Common myeloid progenitor, CD34-positive (primary cell): ENCODE results near the gene RBMXL3.

Experiments
- CTCF ChIA-PET: fragments of 350-600 bp; sonication (Branson Sonifier 250); formaldehyde crosslinking; loops from one replicate; lab custom pipeline; 2021; ENCODE audit warnings: antibody characterized with exemption; lab: Charles Lee
- POLR2A ChIA-PET: fragments of 350-600 bp; sonication (Branson Sonifier 250); formaldehyde crosslinking; loops from one replicate; lab custom pipeline; 2021; ENCODE audit warnings: antibody characterized with exemption; lab: Charles Lee
- DNase-seq, 3 donors: peaks; one replicate each; pipeline versions ENCODE4 v3.0.0 to v3.0.0-alpha.2; 2013
- H3K27ac ChIP-seq, 2 experiments: 1 replicate in 1 of 2; 2 replicates in 1 of 2; pipeline ENCODE4 v1.7.0; 2013; ENCODE audit warnings: inconsistent platforms in 2 of 2, low read length in 2 of 2, mild to moderate bottlenecking in 2 of 2, low read depth in 1 of 2, moderate library complexity in 1 of 2; ENCODE audit not compliant: severe bottlenecking in 2 of 2, insufficient read depth in 1 of 2, poor library complexity in 1 of 2
- H3K27me3 ChIP-seq, 5 experiments: replicated peaks in 2 of 5; 1 replicate in 3 of 5; 2 replicates in 2 of 5; pipeline versions ENCODE4 v1.6.1 to v1.7.0; 2013; ENCODE audit warnings: low read length in 4 of 5, mild to moderate bottlenecking in 2 of 5, moderate library complexity in 2 of 5, inconsistent platforms in 1 of 5; ENCODE audit not compliant: insufficient read depth in 5 of 5, control insufficient read depth in 4 of 5
- H3K36me3 ChIP-seq, 4 experiments: 1 replicate in 2 of 4; 2 replicates in 2 of 4; pipeline versions ENCODE4 v1.6.1 to v1.7.0; 2013; ENCODE audit warnings: low read length in 3 of 4, control low read depth in 1 of 4, mild to moderate bottlenecking in 1 of 4; ENCODE audit not compliant: control insufficient read depth in 4 of 4, insufficient read depth in 4 of 4
- H3K4me1 ChIP-seq, 4 experiments: 1 replicate in 3 of 4; 2 replicates in 1 of 4; pipeline versions ENCODE4 v1.6.1 to v1.7.1; 2013; ENCODE audit warnings: low read length in 3 of 4, mild to moderate bottlenecking in 3 of 4, control low read depth in 1 of 4, inconsistent platforms in 1 of 4, moderate library complexity in 1 of 4; ENCODE audit not compliant: control insufficient read depth in 4 of 4, insufficient read depth in 4 of 4; ENCODE audit errors: control extremely low read depth in 1 of 4
- H3K4me3 ChIP-seq, 7 experiments: 1 replicate in 4 of 7; 2 replicates in 3 of 7; pipeline versions ENCODE4 v1.5.1 to v1.7.0; 2013; ENCODE audit warnings: mild to moderate bottlenecking in 7 of 7, low read length in 6 of 7, moderate library complexity in 6 of 7, inconsistent platforms in 2 of 7, low read depth in 2 of 7, control low read depth in 1 of 7; ENCODE audit not compliant: insufficient read depth in 4 of 7, control insufficient read depth in 1 of 7; ENCODE audit errors: extremely low read depth in 1 of 7
- H3K9me3 ChIP-seq, 5 experiments: 1 replicate in 4 of 5; 2 replicates in 1 of 5; pipeline versions ENCODE4 v1.6.1 to v1.7.1; 2013; ENCODE audit warnings: low read length in 4 of 5, mild to moderate bottlenecking in 2 of 5, inconsistent platforms in 1 of 5, low read depth in 1 of 5, moderate library complexity in 1 of 5; ENCODE audit not compliant: control insufficient read depth in 4 of 5, insufficient read depth in 2 of 5; ENCODE audit errors: control extremely low read depth in 1 of 5
- WGBS: methylation state at CpG from one replicate; pipeline ENCODE4 v1.1.5; 2013; ENCODE audit not compliant: insufficient coverage; 5-methylcytosine and 5-hydroxymethylcytosine counted together

The RBMXL3 gene

GRCh38 chrX:115233497-115234455, 44.6 kb downstream of the RBMXL3 start, which contains the start of gene LRCH2:
TSS of gene LRCH2 (minus strand) at chrX:115234096. CDS start at chrX:115234041, 55 bp downstream.
- H3K9me3 ChIP-seq: no peaks in the 10 kb centered on the region
- no peaks in the 10 kb centered on the region for H3K36me3 ChIP-seq
- H3K27me3 ChIP-seq: peaks cover 0 to 27% (median 0%) of the 10 kb centered on the region in 5 experiments
- DNase-seq: peak; percentile 22 to 55 (median 54)
- 19% methylated on average over 23 of the region's 59 CpGs for WGBS
- H3K4me1 ChIP-seq: peaks cover 0 to 5% (median 0%) of the 10 kb centered on the region in 4 experiments
- ChIA-PET CTCF (no interaction called here), POLR2A (no interaction called here)
- H3K27ac ChIP-seq: no peak within 1 kb of the TSS
- H3K4me3 ChIP-seq: peak within 1 kb of the TSS; percentile 41 to 82 (median 59)

- Histone ChIP-seq H3K36me3 (no peaks in the 10 kb centered on the region), H3K4me3 (peak overlapping the region in 6 of 7 experiments; percentile 41 to 82 (median 54)), H3K27ac (no peak overlapping the region), H3K27me3 (peaks cover 0 to 27% (median 0%) of the 10 kb centered on the region in 5 experiments), H3K9me3 (no peaks in the 10 kb centered on the region), H3K4me1 (peaks cover 0 to 5% (median 0%) of the 10 kb centered on the region in 4 experiments)
- no peak for DNase-seq
- 7% methylated on average over 2 of the region's 3 CpGs for WGBS
- POLR2A ChIA-PET: no interaction called here
- CTCF ChIA-PET: no interaction called here
These were observed 45.3 kb downstream of the RBMXL3 start for GRCh38 chrX:115234461-115234860.

- POLR2A ChIA-PET: no interaction called here
- no peak for DNase-seq
- H3K9me3 ChIP-seq: no peaks in the 10 kb centered on the region
- no peak overlapping the region for H3K27ac ChIP-seq
- H3K4me3 ChIP-seq: no peak overlapping the region
- H3K27me3 ChIP-seq: peaks cover 0 to 17% (median 0%) of the 10 kb centered on the region in 5 experiments
- CTCF ChIA-PET: no interaction called here
- no peaks in the 10 kb centered on the region for H3K36me3 ChIP-seq
- peaks cover 0 to 5% (median 0%) of the 10 kb centered on the region in 4 experiments for H3K4me1 ChIP-seq
These were observed 47.4 kb downstream of the RBMXL3 start for GRCh38 chrX:115236560-115236959.

GRCh38 chrX:115237056-115237455, 47.8 kb downstream of the RBMXL3 start:
- Histone ChIP-seq H3K36me3 (no peaks in the 10 kb centered on the region), H3K9me3 (no peaks in the 10 kb centered on the region), H3K4me3 (no peak overlapping the region), H3K27ac (no peak overlapping the region), H3K4me1 (peaks cover 0 to 5% (median 0%) of the 10 kb centered on the region in 4 experiments), H3K27me3 (peaks cover 0 to 17% (median 0%) of the 10 kb centered on the region in 5 experiments)
- DNase-seq: no peak
- CTCF ChIA-PET: interaction anchor here (1.0 kb wide), 1 partner anchor 10 kb away, joined by 3 read pairs; no protein-coding TSS in a partner anchor
- POLR2A ChIA-PET: no interaction called here
- 71% methylated on average over 1 of the region's 1 CpG for WGBS
